Measurements from ENCODE around the gene PHLDB2.
A peak's percentile ranks its signal among the peaks of the same experiment; 100 is the strongest.
"Not testable (repeated sequence)": the region's sequence is repeated elsewhere in the genome, so short reads cannot be mapped to it uniquely, and the experiment has no call there.

PHLDB2 gene

DNA sequence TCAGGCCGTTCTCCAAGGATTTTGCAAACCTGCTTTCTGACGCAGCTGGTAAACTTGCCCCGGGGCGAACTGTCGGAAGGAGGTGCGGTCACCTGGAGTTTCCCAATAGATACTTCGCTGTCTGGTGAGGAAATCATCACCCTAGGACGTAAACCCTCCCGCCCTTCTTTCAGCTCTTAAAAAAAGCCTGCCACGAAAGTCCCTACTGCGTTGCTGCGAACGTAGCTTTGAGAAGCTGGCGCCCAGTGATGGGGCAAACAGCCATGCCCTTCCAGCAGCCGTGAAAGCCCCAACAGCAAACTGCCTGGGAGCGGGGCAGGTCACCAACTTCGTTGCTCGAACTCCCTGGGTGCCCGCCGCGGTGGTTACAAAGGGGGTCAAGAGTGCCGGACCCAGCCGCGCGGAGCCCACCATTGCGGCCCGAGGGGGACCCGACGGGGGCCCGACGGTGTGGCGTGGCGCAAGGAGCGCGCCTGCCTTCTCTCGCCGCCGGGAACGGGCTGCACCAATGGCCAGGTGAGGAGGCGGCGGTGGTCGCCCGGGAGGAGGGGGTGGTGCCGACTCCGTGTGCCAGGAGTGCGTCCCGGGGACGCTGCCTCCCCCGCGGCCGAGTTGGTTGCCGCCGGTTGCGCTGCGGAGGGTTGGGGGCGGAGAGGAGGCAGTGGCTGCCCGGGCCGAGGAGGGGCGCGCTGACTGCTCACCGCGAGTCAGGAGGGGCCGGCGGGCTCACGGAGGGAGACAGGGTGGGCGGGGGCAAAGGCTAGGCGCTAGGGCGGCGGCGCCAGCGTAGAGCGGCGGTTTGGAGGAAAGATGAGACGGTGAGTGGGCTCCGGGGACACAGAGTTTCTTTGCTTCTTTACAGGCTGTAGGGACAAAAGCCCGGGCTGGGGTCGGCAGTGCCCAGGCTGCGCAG, at the start of gene PHLDB2:
Gene PHLDB2 (plus strand): TSS at position 205 of the 913 bp plus-strand sequence. CDS start 24,813 bp downstream, outside the sequence.
- DNase-seq: peak; percentile 65

- no peak for DNase-seq
Observed at GRCh38 chr3:111810909-111811308, 48.2 kb upstream of the PHLDB2 start.

- no peak for DNase-seq
Observed at GRCh38 chr3:111811811-111812210, 47.3 kb upstream of the PHLDB2 start.

- DNase-seq: no peak
Observed at GRCh38 chr3:111812701-111813100, 46.4 kb upstream of the PHLDB2 start.

- no peak for DNase-seq
Observed at GRCh38 chr3:111813441-111813840, 45.6 kb upstream of the PHLDB2 start.

GRCh38 chr3:111813979-111814378, 45.1 kb upstream of the PHLDB2 start:
- no peak for DNase-seq

DNA sequence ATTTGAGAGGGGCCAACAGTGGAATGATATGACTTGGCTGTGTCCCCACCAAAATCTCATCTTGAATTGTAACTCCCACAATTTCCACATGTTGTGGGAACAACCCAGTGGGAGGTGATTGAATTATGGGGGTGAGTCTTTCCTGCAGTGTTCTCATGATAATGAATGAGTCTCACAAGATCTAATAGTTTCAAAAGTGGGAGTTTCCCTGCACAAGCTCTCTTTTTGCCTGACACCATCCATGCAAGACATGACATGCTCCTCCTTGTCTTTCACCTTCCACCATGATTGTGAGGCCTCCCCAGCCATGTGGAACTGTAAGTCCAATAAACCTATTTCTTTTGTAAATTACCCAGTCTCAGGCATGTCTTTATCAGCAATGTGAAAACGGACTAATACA, 42.3 kb upstream of the PHLDB2 start:
- not testable (repeated sequence) for DNase-seq

- no peak for DNase-seq
Observed at GRCh38 chr3:111819927-111820326, 39.1 kb upstream of the PHLDB2 start.

GRCh38 chr3:111820651-111821050, 38.4 kb upstream of the PHLDB2 start:
- no peak for DNase-seq

- no peak for DNase-seq
Observed at GRCh38 chr3:111821891-111822290, 37.2 kb upstream of the PHLDB2 start.

DNA sequence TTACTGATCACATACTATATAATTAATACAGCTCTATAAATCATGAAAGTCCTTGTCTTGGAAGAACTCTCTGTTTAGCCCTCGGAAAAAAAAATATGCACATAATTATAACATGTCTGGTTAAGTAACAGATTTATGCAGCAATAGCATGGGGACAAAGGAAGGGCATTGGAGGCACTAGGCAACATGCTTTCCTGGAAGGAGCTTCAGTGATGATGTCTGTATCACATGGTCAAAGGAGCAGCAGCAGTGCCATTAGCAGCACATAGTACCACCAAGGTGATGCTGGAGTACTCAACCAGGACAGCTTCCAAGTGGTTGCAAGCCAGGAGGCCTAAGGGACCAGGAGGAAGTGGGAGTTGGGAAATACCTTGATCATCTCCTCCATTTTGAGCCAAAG, 36.3 kb upstream of the PHLDB2 start:
- no peak for DNase-seq

- no peak for DNase-seq
Observed at GRCh38 chr3:111823341-111823855, 35.7 kb upstream of the PHLDB2 start.

DNA sequence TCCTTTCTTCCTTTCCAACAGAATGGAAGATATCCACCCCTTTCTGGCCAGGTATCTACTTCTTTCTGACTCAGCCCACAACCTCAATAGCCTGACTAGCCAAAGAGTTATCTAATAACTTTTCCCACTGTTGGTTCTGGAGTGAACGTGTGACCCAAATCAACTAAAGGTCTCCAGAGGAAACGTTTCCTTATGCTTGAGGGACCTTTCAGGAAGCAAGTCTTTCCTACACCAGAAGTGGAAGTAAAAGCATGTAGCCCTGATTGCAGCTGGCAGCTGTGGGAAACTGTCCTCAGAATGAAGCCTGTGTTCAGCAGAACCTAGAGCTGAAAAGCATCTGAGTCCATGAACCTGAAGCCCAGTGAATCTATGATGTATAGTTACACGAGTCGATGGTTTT, 34.7 kb upstream of the PHLDB2 start:
- DNase-seq: no peak

DNA sequence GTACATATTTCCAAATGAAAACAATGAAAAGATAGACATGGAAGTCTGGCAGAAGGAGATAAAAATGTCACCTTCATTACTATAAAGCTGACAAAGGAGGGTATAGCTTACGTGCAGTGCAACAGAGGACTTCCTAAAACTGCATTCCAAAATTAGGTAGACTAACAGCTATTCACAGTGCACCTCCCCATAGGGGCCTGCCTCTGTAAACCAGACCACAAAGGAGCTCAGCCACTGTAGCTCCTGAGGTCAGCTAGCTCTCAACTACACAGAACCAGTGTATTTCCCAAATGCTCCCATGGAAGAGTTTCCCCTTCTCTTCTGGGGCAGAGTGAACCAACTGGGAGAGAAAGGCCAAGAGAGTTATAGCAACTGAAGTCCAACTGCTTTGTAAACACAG, 31.2 kb upstream of the PHLDB2 start:
- no peak for DNase-seq

GRCh38 chr3:111828530-111828929, 30.5 kb upstream of the PHLDB2 start:
- DNase-seq: no peak

GRCh38 chr3:111829023-111829422, 30.0 kb upstream of the PHLDB2 start:
- DNase-seq: no peak

GRCh38 chr3:111831840-111832239, 27.2 kb upstream of the PHLDB2 start:
- DNase-seq: no peak

DNA sequence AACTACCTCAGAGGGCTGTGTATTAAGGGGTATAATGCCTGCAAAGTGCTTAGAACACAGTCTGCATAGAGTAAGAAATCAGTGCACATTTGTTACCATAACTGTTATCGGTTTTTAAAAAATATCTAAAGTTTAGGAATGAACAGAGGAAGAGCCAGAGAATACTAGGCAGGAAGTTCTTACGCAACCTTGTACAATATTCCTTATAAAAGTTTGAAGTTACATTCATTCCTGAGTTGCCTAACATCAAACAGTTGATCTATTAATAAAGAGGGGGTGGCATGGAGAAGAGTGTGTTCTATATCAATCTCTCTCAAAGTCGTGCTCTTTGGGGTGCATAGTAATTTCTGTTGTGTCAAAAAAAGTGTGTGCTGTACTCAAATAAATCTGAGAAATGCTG, 22.0 kb upstream of the PHLDB2 start:
- no peak for DNase-seq

DNA sequence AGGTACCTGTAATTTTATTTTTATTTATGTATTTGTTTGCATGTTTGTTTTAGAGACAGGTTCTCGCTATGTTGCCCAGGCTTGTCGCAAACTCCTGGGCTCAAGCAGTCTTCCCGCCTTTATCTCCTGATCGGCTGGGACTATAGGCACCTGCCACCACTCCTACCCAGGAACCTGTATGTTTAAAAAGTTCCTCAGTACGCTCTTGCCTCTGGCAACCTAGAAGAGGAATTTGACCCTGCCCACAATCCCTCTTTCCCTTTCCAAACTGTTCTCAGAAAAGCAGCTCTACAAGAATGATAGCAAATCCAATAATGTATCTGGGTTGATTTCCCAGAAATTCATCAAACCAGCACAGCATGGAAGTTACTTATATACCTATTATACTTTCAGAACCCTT, 20.9 kb upstream of the PHLDB2 start:
- no peak for DNase-seq

DNA sequence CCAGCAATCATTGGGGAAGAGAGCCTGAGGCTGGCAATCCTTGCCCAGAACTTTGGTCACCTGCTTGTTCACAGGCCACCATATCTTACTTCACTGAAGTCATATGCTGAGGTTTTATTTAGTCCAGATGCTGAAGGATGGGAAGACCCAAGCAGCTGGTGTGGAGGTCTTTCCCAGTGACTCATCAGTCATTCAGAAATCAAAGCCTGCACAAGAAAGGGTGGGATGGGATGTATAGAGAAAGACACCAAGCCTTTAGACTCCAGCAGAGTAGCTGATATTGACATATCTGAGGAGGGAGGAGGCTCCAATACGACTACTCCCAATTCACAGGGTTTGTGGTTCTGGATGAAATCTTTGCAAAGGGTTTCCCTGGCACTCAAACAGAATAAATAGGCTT, 13.0 kb upstream of the PHLDB2 start:
- no peak for DNase-seq

GRCh38 chr3:111846717-111847116, 12.3 kb upstream of the PHLDB2 start:
- DNase-seq: no peak

DNA sequence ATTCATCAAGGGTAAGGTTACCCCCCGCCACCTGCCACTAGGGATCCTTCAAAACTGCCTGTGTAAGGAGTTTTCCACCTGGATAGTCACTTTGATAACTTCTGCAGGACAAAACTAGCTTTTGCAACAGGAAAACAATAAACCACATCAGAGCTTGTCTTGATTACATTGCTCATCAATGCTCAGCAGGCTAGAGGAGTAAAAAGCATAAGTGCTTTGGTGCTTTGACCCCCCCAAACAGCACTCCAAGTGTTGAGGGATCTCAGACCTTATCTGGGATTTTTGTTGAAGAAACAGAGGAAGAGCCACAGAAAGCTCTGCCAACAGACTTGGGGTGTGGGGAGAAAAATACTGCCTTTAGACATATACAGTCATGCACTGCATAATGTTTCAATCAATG, 10.8 kb upstream of the PHLDB2 start:
- DNase-seq: peak; percentile 7

DNA sequence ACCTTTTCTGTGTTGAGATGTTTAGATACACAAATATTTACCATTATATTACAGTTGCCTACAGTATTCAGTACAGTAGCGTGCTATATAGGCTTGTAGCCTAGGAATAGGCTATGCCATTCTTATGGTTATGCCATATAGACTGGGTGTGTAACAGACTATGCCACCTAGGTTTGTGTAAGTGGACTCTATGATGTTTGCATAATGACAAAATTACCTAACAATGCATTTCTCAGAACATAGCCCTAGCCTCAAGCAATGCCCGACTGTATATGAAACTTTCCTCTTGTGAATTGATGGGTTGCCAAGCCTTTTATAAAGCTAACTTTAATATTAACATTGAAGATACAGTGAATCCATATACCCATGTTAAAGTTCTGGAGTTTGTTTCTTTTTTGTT, 10.3 kb upstream of the PHLDB2 start:
- no peak for DNase-seq

DNA sequence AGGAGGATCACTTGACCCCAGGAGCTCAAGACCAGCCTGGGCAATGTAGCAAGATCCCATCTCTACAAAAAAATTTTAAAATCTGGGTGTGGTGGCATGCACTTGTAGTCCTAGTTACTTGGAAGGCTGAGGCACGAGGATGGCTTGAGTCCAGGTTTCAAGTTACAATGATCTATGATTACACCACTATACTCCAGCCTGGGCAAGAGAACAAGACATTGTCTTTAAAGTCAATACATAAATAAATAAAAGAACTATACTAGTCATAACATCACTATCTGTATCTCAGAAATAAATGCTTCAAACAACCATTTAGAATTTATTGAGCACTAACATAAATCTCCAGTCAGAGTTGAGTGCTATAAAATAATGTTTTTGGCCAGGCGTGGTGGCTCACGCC, 8.5 kb upstream of the PHLDB2 start:
- no peak for DNase-seq

GRCh38 chr3:111851511-111851954, 7.5 kb upstream of the PHLDB2 start:
- no peak for DNase-seq

Data from DMS79 treated with DMSO at 0.1 percent for 48 hours (cell line).